Adipocyte (in vitro differentiated cells): Measurements from ENCODE around the gene TSSC4.

Experiments
- DNase-seq: peaks from one replicate; pipeline ENCODE4 v3.0.0-alpha.2; 2015; ENCODE audit warnings: low read depth
- H3K27me3 ChIP-seq: replicated peaks from 2 replicates; pipeline ENCODE4 v1.7.0; 2013; ENCODE audit warnings: mild to moderate bottlenecking, low read length, moderate library complexity; ENCODE audit not compliant: control insufficient read depth, insufficient read depth
- H3K36me3 ChIP-seq: 2 replicates; pipeline ENCODE4 v1.7.0; 2013; ENCODE audit warnings: low read length, mild to moderate bottlenecking, moderate library complexity; ENCODE audit not compliant: control insufficient read depth, insufficient read depth, severe bottlenecking
- H3K4me1 ChIP-seq: 2 replicates; pipeline ENCODE4 v1.7.0; 2013; ENCODE audit warnings: mild to moderate bottlenecking, low read length, moderate library complexity; ENCODE audit not compliant: control insufficient read depth, insufficient read depth
- H3K4me3 ChIP-seq: 2 replicates; pipeline ENCODE4 v1.7.0; 2013; ENCODE audit warnings: mild to moderate bottlenecking, low read length, moderate library complexity
- H3K9ac ChIP-seq: 2 replicates; pipeline ENCODE4 v1.7.0; 2013; ENCODE audit warnings: mild to moderate bottlenecking, low read length, moderate library complexity
- H3K9me3 ChIP-seq: 2 replicates; pipeline ENCODE4 v1.7.0; 2013; ENCODE audit warnings: mild to moderate bottlenecking, low read length, moderate library complexity; ENCODE audit not compliant: control insufficient read depth

Gene TSSC4

GRCh38 chr11:2408671-2409070 is 8.1 kb downstream of the TSSC4 start:
- no peak for DNase-seq
- H3K4me1 ChIP-seq = no peaks in the 10 kb centered on the region
- H3K4me3 ChIP-seq = no peak overlapping the region

DNA sequence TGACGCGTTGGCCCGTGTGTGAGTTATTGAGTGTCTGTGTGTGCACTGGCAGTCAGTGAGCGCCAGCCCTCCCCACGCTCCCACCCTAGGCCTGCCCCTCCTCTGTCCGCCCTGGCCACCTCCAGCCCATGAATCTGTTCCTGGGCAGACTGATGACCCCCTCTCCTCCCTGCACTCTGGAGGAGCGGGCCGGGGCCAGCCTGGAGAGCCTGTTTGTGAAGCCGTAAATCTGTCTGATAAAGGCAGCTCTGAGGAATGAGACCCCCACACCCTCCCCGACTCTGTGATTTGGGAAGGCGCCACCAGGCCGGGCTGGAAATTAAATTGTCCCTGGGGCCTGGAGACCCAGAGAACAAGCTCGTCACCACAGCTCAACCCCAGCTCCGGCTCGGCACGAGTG is 8.6 kb downstream of the TSSC4 start:
- Histone ChIP-seq H3K4me3 (no peak overlapping the region), H3K4me1 (no peaks in the 10 kb centered on the region), H3K9me3 (no peaks in the 10 kb centered on the region), H3K9ac (no peak overlapping the region), H3K27me3 (peaks cover 3% of the 10 kb centered on the region), H3K36me3 (peaks cover 2% of the 10 kb centered on the region)
- no peak for DNase-seq

More at GRCh38 chr11:2408671-2409070, 8.1 kb downstream of the TSSC4 start:
- Histone ChIP-seq H3K9ac (no peak overlapping the region), H3K27me3 (peaks cover 3% of the 10 kb centered on the region), H3K36me3 (peaks cover 6% of the 10 kb centered on the region), H3K9me3 (no peaks in the 10 kb centered on the region)

- Histone ChIP-seq H3K36me3 (no peaks in the 10 kb centered on the region), H3K4me3 (no peak overlapping the region), H3K4me1 (no peaks in the 10 kb centered on the region), H3K27me3 (peaks cover 3% of the 10 kb centered on the region), H3K9me3 (no peaks in the 10 kb centered on the region), H3K9ac (no peak overlapping the region)
- DNase-seq = no peak
Observed at GRCh38 chr11:2409611-2410468, 9.3 kb downstream of the TSSC4 start.

DNA sequence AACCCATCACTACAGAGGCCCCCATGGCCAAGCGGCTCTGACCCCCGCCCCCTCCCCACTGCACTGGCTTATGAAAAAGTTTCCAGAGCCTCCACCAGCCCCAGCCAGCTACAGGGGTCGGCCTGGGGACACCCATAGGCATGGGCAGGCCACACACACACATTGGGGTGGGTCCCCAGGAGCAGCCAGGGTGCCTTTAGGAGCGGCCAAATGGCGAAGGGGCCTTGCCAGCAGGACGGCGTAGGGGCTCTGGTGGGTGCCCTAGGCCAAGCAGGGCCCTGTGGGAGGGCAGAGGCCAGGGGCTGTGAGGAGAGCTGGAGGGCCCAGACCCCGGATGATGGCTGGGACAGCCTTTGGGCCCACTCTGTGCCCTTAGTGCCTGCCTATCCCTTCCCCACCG is 10.1 kb downstream of the TSSC4 start:
- no peak overlapping the region for H3K9ac ChIP-seq
- peaks cover 6% of the 10 kb centered on the region for H3K27me3 ChIP-seq
- H3K36me3 ChIP-seq = no peaks in the 10 kb centered on the region
- no peak overlapping the region for H3K4me3 ChIP-seq
- H3K9me3 ChIP-seq = no peaks in the 10 kb centered on the region
- DNase-seq = no peak
- no peaks in the 10 kb centered on the region for H3K4me1 ChIP-seq

- Histone ChIP-seq H3K4me3 (no peak overlapping the region), H3K4me1 (no peaks in the 10 kb centered on the region), H3K9ac (no peak overlapping the region), H3K36me3 (no peaks in the 10 kb centered on the region), H3K27me3 (peaks cover 6% of the 10 kb centered on the region), H3K9me3 (no peaks in the 10 kb centered on the region)
- no peak for DNase-seq
Observed at GRCh38 chr11:2411446-2412305, 11.1 kb downstream of the TSSC4 start.

DNA sequence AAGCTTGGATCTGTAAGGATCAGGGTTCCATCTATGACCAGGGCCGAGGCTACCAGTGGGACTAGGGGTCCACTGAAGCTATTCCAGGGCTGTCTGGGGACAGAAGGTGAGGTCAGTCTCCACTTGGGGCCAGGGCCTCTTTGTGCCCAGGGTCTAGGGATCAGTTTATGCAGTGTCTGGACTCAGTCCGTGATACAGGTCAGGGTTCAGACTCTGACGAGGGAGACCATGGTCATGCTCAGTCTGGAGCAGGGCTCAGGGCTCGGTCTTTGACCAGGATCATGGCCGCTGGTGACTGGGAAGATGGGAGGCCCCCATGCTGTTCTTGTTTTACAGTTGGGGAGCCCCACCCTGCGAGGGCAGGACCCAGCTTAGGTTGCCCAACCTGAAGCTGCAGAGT is 11.8 kb downstream of the TSSC4 start:
- Histone ChIP-seq H3K36me3 (no peaks in the 10 kb centered on the region), H3K4me1 (no peaks in the 10 kb centered on the region), H3K27me3 (peaks cover 6% of the 10 kb centered on the region), H3K9ac (no peak overlapping the region), H3K9me3 (no peaks in the 10 kb centered on the region), H3K4me3 (no peak overlapping the region)
- DNase-seq = no peak

DNA sequence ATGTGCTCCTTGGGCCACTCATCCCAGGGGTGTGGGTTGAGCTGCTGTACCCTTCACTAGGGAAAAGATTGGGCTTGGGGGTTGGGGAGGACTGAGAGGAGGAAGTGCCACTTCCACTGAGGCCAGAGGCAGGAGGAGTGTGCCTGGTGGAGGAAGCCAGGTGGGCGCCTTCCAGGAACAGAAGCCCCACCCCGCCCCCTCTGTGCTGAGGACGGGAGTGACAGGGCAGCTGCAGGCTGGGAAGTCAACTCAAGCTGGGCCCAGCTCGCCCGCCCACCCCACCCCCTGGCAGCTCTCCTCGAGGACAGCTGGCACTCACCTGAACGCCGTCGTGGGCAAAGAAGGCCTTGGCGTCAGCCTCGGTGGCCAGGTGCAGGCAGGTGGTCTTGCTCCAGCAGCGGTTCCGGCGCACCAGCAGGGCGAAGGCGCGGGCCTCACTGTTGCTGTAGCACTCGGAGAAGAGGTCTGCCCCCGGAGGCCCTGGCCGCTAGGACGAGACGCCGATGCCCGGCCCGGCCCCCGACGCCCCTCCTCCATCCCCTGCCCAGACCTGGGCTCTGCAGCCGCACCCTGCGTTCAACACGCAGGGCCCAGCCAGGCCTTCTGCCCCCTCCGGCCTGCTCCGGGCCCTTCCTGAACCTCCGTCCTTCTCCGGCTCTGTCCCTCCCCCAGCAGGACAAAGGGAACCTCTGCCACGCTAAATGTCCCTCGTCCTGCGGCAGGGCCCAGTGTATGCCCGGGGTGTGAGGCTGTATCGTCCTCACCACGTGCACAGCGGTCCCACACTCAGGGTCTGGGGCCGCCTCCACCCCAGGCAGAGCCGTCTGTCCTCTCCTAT is 13.4 kb downstream of the TSSC4 start:
- DNase-seq = no peak
- H3K9me3 ChIP-seq = no peaks in the 10 kb centered on the region

DNA sequence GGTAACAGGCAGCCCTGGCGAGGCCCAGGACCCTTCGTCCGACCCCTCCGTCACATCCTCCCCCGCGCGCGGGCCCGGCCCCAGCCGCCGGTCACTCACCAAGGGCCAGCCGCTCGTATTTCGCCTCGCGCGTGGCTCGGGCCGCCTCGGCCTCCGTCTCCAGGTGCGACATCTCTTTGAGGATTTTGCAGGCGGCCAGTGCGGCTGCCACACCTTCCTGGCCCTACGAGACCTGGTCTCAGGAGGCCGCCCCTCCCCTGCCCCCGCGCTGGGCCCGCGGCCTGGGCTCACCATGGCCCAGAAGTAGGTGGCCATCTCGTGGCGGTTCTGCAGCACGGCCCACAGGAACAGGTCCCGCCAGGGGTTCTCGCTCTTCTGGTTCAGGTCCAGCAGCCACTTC is 14.1 kb downstream of the TSSC4 start:
- peaks cover 6% of the 10 kb centered on the region for H3K27me3 ChIP-seq
- H3K4me3 ChIP-seq = no peak overlapping the region
- DNase-seq = no peak
- no peak overlapping the region for H3K9ac ChIP-seq
- no peaks in the 10 kb centered on the region for H3K36me3 ChIP-seq
- no peaks in the 10 kb centered on the region for H3K4me1 ChIP-seq
- no peaks in the 10 kb centered on the region for H3K9me3 ChIP-seq

More for the DNA sequence above, 13.4 kb downstream of the TSSC4 start:
- Histone ChIP-seq H3K36me3 (no peaks in the 10 kb centered on the region), H3K9ac (no peak overlapping the region), H3K4me3 (no peak overlapping the region), H3K27me3 (peaks cover 6% of the 10 kb centered on the region), H3K4me1 (no peaks in the 10 kb centered on the region)

DNA sequence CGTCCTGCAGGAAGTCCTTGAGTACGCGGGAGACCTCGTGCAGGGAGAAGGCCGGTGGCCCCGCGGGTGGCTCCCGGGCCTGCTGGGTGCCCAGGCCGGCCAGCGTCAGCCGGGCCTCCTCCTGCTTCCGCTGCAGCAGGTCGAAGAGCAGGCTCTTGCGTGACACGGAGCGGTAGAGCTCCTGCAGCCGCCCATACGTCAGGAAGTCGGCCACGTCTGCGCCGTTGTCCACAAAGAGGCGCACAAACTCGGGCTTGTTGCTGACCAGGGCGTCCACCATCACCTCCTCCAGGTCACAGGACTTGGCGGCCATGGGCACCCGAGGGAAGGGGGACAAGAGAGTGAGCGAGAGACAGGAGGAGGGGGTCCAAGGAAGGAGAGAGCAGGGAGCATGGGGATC is 14.6 kb downstream of the TSSC4 start:
- no peak for DNase-seq
- Histone ChIP-seq H3K27me3 (peaks cover 3% of the 10 kb centered on the region), H3K4me3 (no peak overlapping the region), H3K36me3 (no peaks in the 10 kb centered on the region), H3K9ac (no peak overlapping the region), H3K9me3 (no peaks in the 10 kb centered on the region), H3K4me1 (no peaks in the 10 kb centered on the region)

- Histone ChIP-seq H3K4me1 (no peaks in the 10 kb centered on the region), H3K9me3 (no peaks in the 10 kb centered on the region), H3K27me3 (peaks cover 4% of the 10 kb centered on the region), H3K4me3 (no peak overlapping the region), H3K9ac (no peak overlapping the region), H3K36me3 (no peaks in the 10 kb centered on the region)
- no peak for DNase-seq
Observed at GRCh38 chr11:2415601-2416380, 15.2 kb downstream of the TSSC4 start.
